Liver (tissue), 2 donors: Measurements from ENCODE around the gene LRP5.

Experiments
- FOXA1 ChIP-seq: IDR thresholded peaks from 2 replicates; pipeline ENCODE4 v1.6.1; 2016; ENCODE audit warnings: antibody characterized with exemption
- YY1 ChIP-seq: IDR thresholded peaks from 2 replicates; pipeline ENCODE4 v1.6.1; 2016; ENCODE audit warnings: antibody characterized with exemption, mild to moderate bottlenecking
- TF ChIP-seq, protein P1 (sequence below): fragments of 150-350 bp; IDR thresholded peaks from 2 replicates; pipeline ENCODE4 v1.5.1; 2017; ENCODE audit warnings: improper control_type of control experiment, low read depth, low read length; ENCODE audit not compliant: missing input control
- TF ChIP-seq, protein P2 (sequence below): IDR thresholded peaks from 2 replicates; pipeline ENCODE4 v1.6.1; 2016; ENCODE audit warnings: antibody characterized with exemption
- donor health status: healthy.

DNA sequence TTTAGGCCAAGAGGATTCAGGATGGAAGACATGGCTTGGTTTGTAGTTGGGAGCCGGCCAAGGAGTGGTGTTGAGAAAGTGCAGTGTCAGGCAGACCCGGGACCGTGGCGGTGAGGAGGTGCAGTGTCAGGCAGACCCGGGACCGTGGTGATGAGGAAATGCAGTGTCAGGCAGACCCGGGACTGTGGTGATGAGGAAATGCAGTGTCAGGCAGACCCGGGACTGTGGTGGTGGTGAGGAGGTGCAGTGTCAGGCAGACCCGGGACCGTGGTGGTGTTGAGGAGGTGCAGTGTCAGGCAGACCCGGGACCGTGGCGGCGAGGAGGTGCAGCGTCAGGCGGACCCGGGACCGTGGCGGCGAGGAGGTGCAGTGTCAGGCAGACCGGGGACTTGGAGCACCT, 59.7 kb downstream of the LRP5 start:
- TF ChIP-seq, protein P1, sequence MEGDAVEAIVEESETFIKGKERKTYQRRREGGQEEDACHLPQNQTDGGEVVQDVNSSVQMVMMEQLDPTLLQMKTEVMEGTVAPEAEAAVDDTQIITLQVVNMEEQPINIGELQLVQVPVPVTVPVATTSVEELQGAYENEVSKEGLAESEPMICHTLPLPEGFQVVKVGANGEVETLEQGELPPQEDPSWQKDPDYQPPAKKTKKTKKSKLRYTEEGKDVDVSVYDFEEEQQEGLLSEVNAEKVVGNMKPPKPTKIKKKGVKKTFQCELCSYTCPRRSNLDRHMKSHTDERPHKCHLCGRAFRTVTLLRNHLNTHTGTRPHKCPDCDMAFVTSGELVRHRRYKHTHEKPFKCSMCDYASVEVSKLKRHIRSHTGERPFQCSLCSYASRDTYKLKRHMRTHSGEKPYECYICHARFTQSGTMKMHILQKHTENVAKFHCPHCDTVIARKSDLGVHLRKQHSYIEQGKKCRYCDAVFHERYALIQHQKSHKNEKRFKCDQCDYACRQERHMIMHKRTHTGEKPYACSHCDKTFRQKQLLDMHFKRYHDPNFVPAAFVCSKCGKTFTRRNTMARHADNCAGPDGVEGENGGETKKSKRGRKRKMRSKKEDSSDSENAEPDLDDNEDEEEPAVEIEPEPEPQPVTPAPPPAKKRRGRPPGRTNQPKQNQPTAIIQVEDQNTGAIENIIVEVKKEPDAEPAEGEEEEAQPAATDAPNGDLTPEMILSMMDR: no peak
- TF ChIP-seq YY1: no peak
- TF ChIP-seq, protein P2, sequence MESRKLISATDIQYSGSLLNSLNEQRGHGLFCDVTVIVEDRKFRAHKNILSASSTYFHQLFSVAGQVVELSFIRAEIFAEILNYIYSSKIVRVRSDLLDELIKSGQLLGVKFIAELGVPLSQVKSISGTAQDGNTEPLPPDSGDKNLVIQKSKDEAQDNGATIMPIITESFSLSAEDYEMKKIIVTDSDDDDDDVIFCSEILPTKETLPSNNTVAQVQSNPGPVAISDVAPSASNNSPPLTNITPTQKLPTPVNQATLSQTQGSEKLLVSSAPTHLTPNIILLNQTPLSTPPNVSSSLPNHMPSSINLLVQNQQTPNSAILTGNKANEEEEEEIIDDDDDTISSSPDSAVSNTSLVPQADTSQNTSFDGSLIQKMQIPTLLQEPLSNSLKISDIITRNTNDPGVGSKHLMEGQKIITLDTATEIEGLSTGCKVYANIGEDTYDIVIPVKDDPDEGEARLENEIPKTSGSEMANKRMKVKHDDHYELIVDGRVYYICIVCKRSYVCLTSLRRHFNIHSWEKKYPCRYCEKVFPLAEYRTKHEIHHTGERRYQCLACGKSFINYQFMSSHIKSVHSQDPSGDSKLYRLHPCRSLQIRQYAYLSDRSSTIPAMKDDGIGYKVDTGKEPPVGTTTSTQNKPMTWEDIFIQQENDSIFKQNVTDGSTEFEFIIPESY: no peak
- no peak for TF ChIP-seq FOXA1
